SK-N-SH treated with all-trans-retinoic acid at 6 μM for 48 hours (cell line): Measurements from ENCODE around the gene INCENP.
"Not testable (repeated sequence)": the region's sequence is repeated elsewhere in the genome, so short reads cannot be mapped to it uniquely, and the experiment has no call there.

Experiments
- GLIS3 ChIP-seq: fragments of 250-450 bp; sonication (Bioruptor Pico); IDR thresholded peaks from 2 replicates; pipeline ENCODE4 v1.5.0; 2020; ENCODE audit warnings: mild to moderate bottlenecking, moderate library complexity
- OSR1 ChIP-seq: fragments of 250-450 bp; sonication (Bioruptor Pico); IDR thresholded peaks from 2 replicates; pipeline ENCODE4 v1.8.0; 2022; ENCODE audit warnings: moderate library complexity, mild to moderate bottlenecking, inconsistent platforms
- TOX ChIP-seq: fragments of 250-450 bp; sonication (Bioruptor Pico); IDR thresholded peaks from 2 replicates; pipeline ENCODE4 v1.8.0; 2021; ENCODE audit warnings: mild to moderate bottlenecking, moderate library complexity, borderline replicate concordance
- ZNF565 ChIP-seq: fragments of 450-650 bp; formaldehyde crosslinking; conservative IDR thresholded peaks from 2 replicates; pipeline ENCODE4 v1.5.0; 2020; ENCODE audit warnings: low read depth, mild to moderate bottlenecking, moderate library complexity
- TF ChIP-seq, protein P1 (sequence below): fragments of 250-450 bp; sonication (Bioruptor Pico); IDR thresholded peaks from 2 replicates; pipeline ENCODE4 v1.8.0; 2020; ENCODE audit warnings: mild to moderate bottlenecking, moderate library complexity, borderline replicate concordance
- TF ChIP-seq, protein P2 (sequence below): fragments of 250-450 bp; sonication (Bioruptor Pico); IDR thresholded peaks from 2 replicates; pipeline ENCODE4 v1.5.1; 2020; ENCODE audit warnings: low read depth, mild to moderate bottlenecking, moderate library complexity
- TF ChIP-seq, protein P3 (sequence below): fragments of 250-450 bp; sonication (Bioruptor Pico); IDR thresholded peaks from 2 replicates; pipeline ENCODE4 v1.5.1; 2021; ENCODE audit warnings: mild to moderate bottlenecking, moderate library complexity

DNA sequence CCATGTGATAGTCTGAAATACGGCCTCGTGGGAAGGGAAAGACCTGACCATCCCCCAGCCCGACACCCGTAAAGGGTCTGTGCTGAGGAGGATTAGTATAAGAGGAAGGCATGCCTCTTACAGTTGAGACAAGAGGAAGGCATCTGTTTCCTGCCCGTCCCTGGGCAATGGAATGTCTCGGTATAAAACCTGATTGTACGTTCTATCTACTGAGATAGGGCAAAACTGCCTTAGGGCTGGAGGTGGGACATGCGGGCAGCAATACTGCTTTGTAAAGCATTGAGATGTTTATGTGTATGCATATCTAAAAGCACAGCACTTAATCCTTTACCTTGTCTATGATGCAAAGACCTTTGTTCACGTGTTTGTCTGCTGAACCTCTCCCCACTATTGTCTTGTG lies 71.2 kb downstream of the INCENP start:
- TF ChIP-seq, protein P1, sequence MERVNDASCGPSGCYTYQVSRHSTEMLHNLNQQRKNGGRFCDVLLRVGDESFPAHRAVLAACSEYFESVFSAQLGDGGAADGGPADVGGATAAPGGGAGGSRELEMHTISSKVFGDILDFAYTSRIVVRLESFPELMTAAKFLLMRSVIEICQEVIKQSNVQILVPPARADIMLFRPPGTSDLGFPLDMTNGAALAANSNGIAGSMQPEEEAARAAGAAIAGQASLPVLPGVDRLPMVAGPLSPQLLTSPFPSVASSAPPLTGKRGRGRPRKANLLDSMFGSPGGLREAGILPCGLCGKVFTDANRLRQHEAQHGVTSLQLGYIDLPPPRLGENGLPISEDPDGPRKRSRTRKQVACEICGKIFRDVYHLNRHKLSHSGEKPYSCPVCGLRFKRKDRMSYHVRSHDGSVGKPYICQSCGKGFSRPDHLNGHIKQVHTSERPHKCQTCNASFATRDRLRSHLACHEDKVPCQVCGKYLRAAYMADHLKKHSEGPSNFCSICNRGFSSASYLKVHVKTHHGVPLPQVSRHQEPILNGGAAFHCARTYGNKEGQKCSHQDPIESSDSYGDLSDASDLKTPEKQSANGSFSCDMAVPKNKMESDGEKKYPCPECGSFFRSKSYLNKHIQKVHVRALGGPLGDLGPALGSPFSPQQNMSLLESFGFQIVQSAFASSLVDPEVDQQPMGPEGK (CRISPR knock-in tag): not testable (repeated sequence)
- TF ChIP-seq, protein P2, sequence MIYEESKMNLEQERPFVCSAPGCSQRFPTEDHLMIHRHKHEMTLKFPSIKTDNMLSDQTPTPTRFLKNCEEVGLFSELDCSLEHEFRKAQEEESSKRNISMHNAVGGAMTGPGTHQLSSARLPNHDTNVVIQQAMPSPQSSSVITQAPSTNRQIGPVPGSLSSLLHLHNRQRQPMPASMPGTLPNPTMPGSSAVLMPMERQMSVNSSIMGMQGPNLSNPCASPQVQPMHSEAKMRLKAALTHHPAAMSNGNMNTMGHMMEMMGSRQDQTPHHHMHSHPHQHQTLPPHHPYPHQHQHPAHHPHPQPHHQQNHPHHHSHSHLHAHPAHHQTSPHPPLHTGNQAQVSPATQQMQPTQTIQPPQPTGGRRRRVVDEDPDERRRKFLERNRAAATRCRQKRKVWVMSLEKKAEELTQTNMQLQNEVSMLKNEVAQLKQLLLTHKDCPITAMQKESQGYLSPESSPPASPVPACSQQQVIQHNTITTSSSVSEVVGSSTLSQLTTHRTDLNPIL: not testable (repeated sequence)
- TF ChIP-seq, protein P3, sequence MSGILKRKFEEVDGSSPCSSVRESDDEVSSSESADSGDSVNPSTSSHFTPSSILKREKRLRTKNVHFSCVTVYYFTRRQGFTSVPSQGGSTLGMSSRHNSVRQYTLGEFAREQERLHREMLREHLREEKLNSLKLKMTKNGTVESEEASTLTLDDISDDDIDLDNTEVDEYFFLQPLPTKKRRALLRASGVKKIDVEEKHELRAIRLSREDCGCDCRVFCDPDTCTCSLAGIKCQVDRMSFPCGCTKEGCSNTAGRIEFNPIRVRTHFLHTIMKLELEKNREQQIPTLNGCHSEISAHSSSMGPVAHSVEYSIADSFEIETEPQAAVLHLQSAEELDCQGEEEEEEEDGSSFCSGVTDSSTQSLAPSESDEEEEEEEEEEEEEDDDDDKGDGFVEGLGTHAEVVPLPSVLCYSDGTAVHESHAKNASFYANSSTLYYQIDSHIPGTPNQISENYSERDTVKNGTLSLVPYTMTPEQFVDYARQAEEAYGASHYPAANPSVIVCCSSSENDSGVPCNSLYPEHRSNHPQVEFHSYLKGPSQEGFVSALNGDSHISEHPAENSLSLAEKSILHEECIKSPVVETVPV (CRISPR knock-in tag): not testable (repeated sequence)
- TF ChIP-seq GLIS3 (CRISPR knock-in tag); OSR1 (CRISPR knock-in tag); TOX (CRISPR knock-in tag); ZNF565: not testable (repeated sequence)
